Myocyte (in vitro differentiated cells): ENCODE measurements around the gene POGZ. TPM values are rescaled to one million over a fixed set of nuclear protein-coding genes. Genes with fewer than 3 reads are reported as not detected.
A peak's percentile ranks its signal among the peaks of the same experiment; 100 is the strongest.
"Not testable (repeated sequence)": the region's sequence is repeated elsewhere in the genome, so short reads cannot be mapped to it uniquely, and the experiment has no call there.

ENCODE experiments used
- DNase-seq: peaks from one replicate; pipeline ENCODE4 v3.0.0-alpha.2; 2012; ENCODE audit warnings: low read depth
- total RNA-seq: library from RNA; depleted of rRNA; stranded (reverse); fragments of >200 nt; gene quantifications from 2 replicates; pipeline ENCODE4 v1.2.3, GENCODE V29; 2014

POGZ gene
- total RNA-seq, 1 donor from 2014 or later, result 29.4 TPM

- DNase-seq, result no peak
These were observed 19.0 kb upstream of the POGZ start for GRCh38 chr1:151478140-151478812.

- no peak for DNase-seq
These were observed 17.8 kb upstream of the POGZ start for GRCh38 chr1:151477066-151477465.

- no peak for DNase-seq
These were observed 16.8 kb upstream of the POGZ start for GRCh38 chr1:151476083-151476482.

GRCh38 chr1:151475175-151475574 is 15.9 kb upstream of the POGZ start:
- no peak for DNase-seq

- DNase-seq, result no peak
These were observed 15.5 kb upstream of the POGZ start for GRCh38 chr1:151474745-151475144.

GRCh38 chr1:151472856-151473731 is 13.8 kb upstream of the POGZ start:
- DNase-seq, result peak; percentile 26

GRCh38 chr1:151465026-151465425 is 5.7 kb upstream of the POGZ start:
- no peak for DNase-seq

GRCh38 chr1:151461694-151462093 is 2.4 kb upstream of the POGZ start:
- no peak for DNase-seq

- peak; percentile 73 for DNase-seq
These were observed 428 bp downstream of the POGZ start for GRCh38 chr1:151458802-151459330.

GRCh38 chr1:151457911-151458801 is 1.1 kb downstream of the POGZ start:
- DNase-seq, result peak; percentile 81

GRCh38 chr1:151455966-151456365 is 3.3 kb downstream of the POGZ start:
- no peak for DNase-seq

GRCh38 chr1:151455231-151455630 is 4.1 kb downstream of the POGZ start:
- DNase-seq, result no peak

- DNase-seq, result no peak
These were observed 11.6 kb downstream of the POGZ start for GRCh38 chr1:151447696-151448095.

GRCh38 chr1:151444783-151445177 is 14.5 kb downstream of the POGZ start:
- no peak for DNase-seq

- peak; percentile 78 for DNase-seq
These were observed 15.2 kb downstream of the POGZ start for GRCh38 chr1:151443846-151444782.

- DNase-seq, result peak; percentile 28
These were observed 21.9 kb downstream of the POGZ start for GRCh38 chr1:151437396-151437795.

- DNase-seq, result no peak
These were observed 22.3 kb downstream of the POGZ start for GRCh38 chr1:151436985-151437384.

- DNase-seq, result no peak
These were observed 24.1 kb downstream of the POGZ start for GRCh38 chr1:151435174-151435573.

- not testable (repeated sequence) for DNase-seq
These were observed 25.5 kb downstream of the POGZ start for GRCh38 chr1:151433827-151434226.

- no peak for DNase-seq
These were observed 31.2 kb downstream of the POGZ start for GRCh38 chr1:151428068-151428467.
